ENCODE results near the gene CDC42. TPM values are rescaled to one million over a fixed set of nuclear protein-coding genes. Genes with fewer than 3 reads are reported as not detected.
"Not testable (repeated sequence)": the region's sequence is repeated elsewhere in the genome, so short reads cannot be mapped to it uniquely, and the experiment has no call there.

Gene CDC42
- total and polyA plus RNA-seq, 10 of the 15 experiments (the other 5 are each of a cell fraction or from before 2014, with no cell fraction given), result 184 to 479 (median 326) TPM

- no peaks in the 10 kb centered on the region for H3K27me3 ChIP-seq (replicated peaks in 1 of 2; ENCODE audit: control insufficient read depth in 2 of 2, insufficient read depth in 2 of 2, low read length in 1 of 2)
- BruUV-seq (replicated peaks), result no TSS peak
- no peak overlapping the region for H3K4me3 ChIP-seq
- ATAC-seq (no peak), DNase-seq (ENCODE audit: low read depth, low spot score) (no peak), FAIRE-seq (peak; percentile 41)
- H3K79me2 ChIP-seq (ENCODE audit: control insufficient read depth, insufficient read depth, low read length), result peaks cover 12% of the 10 kb centered on the region
- in situ Hi-C loops (cut with MboI), result no loop called here
- SMC1A ChIA-PET (ENCODE audit: uncharacterized antibody, unreplicated experiment), result interaction anchor here (0.5 to 1.5 kb wide), 7 partner anchors 9 to 533 kb away, joined by 3 to 6 read pairs (median 3); no protein-coding TSS in a partner anchor
- peak overlapping the region; percentile 55; the same call in 1 of the 2 replicates for H2AFZ ChIP-seq (ENCODE audit: control insufficient read depth, low read depth, low read length)
- TF ChIP-seq TAF1 (IDR thresholded peaks at IDR 0.05; ENCODE audit: borderline replicate concordance, low read depth, low read length) (no peak), POLR2A (IDR thresholded peaks at IDR 0.05; ENCODE audit: low read depth, low read length) (no peak), SPI1 (IDR thresholded peaks at IDR 0.05; ENCODE audit: borderline replicate concordance, insufficient read depth, low read depth, low read length) (peak; percentile 36; the same call in 1 of the 2 replicates), NFYB (IDR thresholded peaks at IDR 0.05; ENCODE audit: insufficient read depth, low read depth, low read length) (peak; percentile 79), PKNOX1 (IDR thresholded peaks at IDR 0.05) (peak; percentile 77), PBX3 (IDR thresholded peaks at IDR 0.05; ENCODE audit: insufficient replicate concordance, low read depth, low read length) (peak; percentile 54)
- POLR2A ChIA-PET, result interaction anchor here (12.0 kb wide), 1 partner anchor 15 kb away, joined by 325 read pairs; the partner anchor contains the start of gene CDC42
- H3K9me3 ChIP-seq (replicated peaks; ENCODE audit: control insufficient read depth, insufficient read depth, low read length), result no peaks in the 10 kb centered on the region
- RAD21 ChIA-PET (ENCODE audit: unreplicated experiment), result interaction anchor here (0.7 to 1.9 kb wide), 5 partner anchors 8 to 23 kb away, joined by 3 to 11 read pairs (median 3); partner anchors contain the start of gene CDC42
- CTCF ChIA-PET, result interaction anchor here (0.7 to 1.5 kb wide), 4 partner anchors 18 to 385 kb away, joined by 3 read pairs; no protein-coding TSS in a partner anchor
- no peak overlapping the region for H3K9ac ChIP-seq (ENCODE audit: control insufficient read depth, insufficient read depth, low read length)
- WGBS (ENCODE audit: insufficient coverage, insufficient replicate concordance, low lambda C conversion rate, missing lambda C conversion rate), result 75% methylated on average over 8 of the region's 8 CpGs
- intact Hi-C loops (cut with micrococcal nuclease; ENCODE audit: unreplicated experiment), result no loop called here
- H3K27ac ChIP-seq (ENCODE audit: control insufficient read depth, insufficient read depth), result no peak overlapping the region
- peaks cover 4% of the 10 kb centered on the region for H3K4me1 ChIP-seq (ENCODE audit: control insufficient read depth, insufficient read depth, low read length)
- H4K20me1 ChIP-seq (ENCODE audit: control insufficient read depth, insufficient read depth), result no peaks in the 10 kb centered on the region
- peaks cover 0 to 4% of the 10 kb centered on the region in 2 experiments; a peak in 1 of 4 replicates for H3K36me3 ChIP-seq (ENCODE audit: control insufficient read depth in 2 of 2, insufficient read depth in 2 of 2, low read length in 1 of 2)
- H3K4me2 ChIP-seq (ENCODE audit: control insufficient read depth, insufficient read depth), result 0 out of 2 replicates have a peak overlapping the region, but pooled peaks have one; percentile 4
Observed at GRCh38 chr1:22031214-22031962, 21.1 kb upstream of the CDC42 start.

- H3K36me3 ChIP-seq (ENCODE audit: control insufficient read depth in 2 of 2, insufficient read depth in 2 of 2, low read length in 1 of 2); H3K9ac ChIP-seq (ENCODE audit: control insufficient read depth, insufficient read depth, low read length); H3K4me3 ChIP-seq; H3K4me1 ChIP-seq (ENCODE audit: control insufficient read depth, insufficient read depth, low read length); CTCF ChIA-PET; FAIRE-seq; H3K27ac ChIP-seq (ENCODE audit: control insufficient read depth, insufficient read depth); H3K9me3 ChIP-seq (replicated peaks; ENCODE audit: control insufficient read depth, insufficient read depth, low read length); H3K4me2 ChIP-seq (ENCODE audit: control insufficient read depth, insufficient read depth); H2AFZ ChIP-seq (ENCODE audit: control insufficient read depth, low read depth, low read length); BruUV-seq (replicated peaks); intact Hi-C loops (cut with micrococcal nuclease; ENCODE audit: unreplicated experiment); H4K20me1 ChIP-seq (ENCODE audit: control insufficient read depth, insufficient read depth); H3K79me2 ChIP-seq (ENCODE audit: control insufficient read depth, insufficient read depth, low read length); ATAC-seq; DNase-seq (ENCODE audit: low read depth, low spot score); H3K27me3 ChIP-seq (replicated peaks in 1 of 2; ENCODE audit: control insufficient read depth in 2 of 2, insufficient read depth in 2 of 2, low read length in 1 of 2); in situ Hi-C loops (cut with MboI): not testable (repeated sequence)
- 82% methylated on average over 5 of the region's 5 CpGs for WGBS (ENCODE audit: insufficient coverage, insufficient replicate concordance, low lambda C conversion rate, missing lambda C conversion rate)
- ChIA-PET SMC1A (ENCODE audit: uncharacterized antibody, unreplicated experiment) (interaction anchor here (0.6 to 1.2 kb wide), 2 partner anchors 18 to 199 kb away, joined by 3 to 4 read pairs; no protein-coding TSS in a partner anchor), RAD21 (ENCODE audit: unreplicated experiment) (interaction anchor here (0.7 kb wide), 1 partner anchor 25 kb away, joined by 3 read pairs; no protein-coding TSS in a partner anchor), POLR2A (interaction anchor here (1.0 kb wide), 1 partner anchor 13 kb away, joined by 3 read pairs; no protein-coding TSS in a partner anchor)
Observed at GRCh38 chr1:22034834-22035233, 17.7 kb upstream of the CDC42 start.

Measured in GM12878 (cell line).